Lower leg skin (tissue), 3 donors: ENCODE data around the gene SCP2D1.

ENCODE experiments used
- CTCF ChIP-seq, 3 donors: fragments of 450-650 bp; IDR thresholded peaks; one replicate each; pipeline ENCODE4 v1.5.1; 2016; ENCODE audit warnings: antibody characterized with exemption in 3 of 3, mild to moderate bottlenecking in 3 of 3, moderate library complexity in 2 of 3
- POLR2A ChIP-seq, 2 donors: fragments of 450-650 bp; IDR thresholded peaks; one replicate each; pipeline ENCODE4 v1.6.1; 2016 to 2017; ENCODE audit warnings: antibody characterized with exemption in 2 of 2, mild to moderate bottlenecking in 1 of 2, moderate library complexity in 1 of 2

DNA sequence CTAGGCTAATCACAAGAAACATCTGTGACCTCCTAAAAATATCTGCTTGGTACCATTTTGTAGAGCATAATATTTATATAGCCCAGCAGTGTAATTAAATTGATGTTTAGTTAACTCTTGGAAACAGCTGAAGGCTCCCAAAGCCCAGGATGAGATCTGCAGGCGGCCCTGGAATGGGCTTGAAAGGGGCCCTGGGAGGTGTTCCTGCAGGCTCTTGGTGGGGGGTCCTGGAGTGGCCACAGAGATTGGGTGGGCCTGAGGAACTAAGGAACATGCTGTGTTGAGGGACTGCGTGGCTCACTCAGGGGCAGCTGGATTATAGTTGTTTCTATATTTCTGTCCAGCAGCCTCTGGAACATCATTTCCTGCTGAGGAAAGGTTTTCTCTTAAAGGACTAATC, 9.2 kb downstream of the SCP2D1 start:
- no peak for TF ChIP-seq CTCF (IDR thresholded peaks at IDR 0.05)
- TF ChIP-seq POLR2A (IDR thresholded peaks at IDR 0.05) = no peak
